Measurements from ENCODE around the gene USF2. TPM values are rescaled to one million over a fixed set of nuclear protein-coding genes. Genes with fewer than 3 reads are reported as not detected.

The USF2 gene
- total and polyA plus RNA-seq, 2 of the 4 experiments (the other 2 are of a cell fraction), result 21.3 to 65.6 TPM

DNA sequence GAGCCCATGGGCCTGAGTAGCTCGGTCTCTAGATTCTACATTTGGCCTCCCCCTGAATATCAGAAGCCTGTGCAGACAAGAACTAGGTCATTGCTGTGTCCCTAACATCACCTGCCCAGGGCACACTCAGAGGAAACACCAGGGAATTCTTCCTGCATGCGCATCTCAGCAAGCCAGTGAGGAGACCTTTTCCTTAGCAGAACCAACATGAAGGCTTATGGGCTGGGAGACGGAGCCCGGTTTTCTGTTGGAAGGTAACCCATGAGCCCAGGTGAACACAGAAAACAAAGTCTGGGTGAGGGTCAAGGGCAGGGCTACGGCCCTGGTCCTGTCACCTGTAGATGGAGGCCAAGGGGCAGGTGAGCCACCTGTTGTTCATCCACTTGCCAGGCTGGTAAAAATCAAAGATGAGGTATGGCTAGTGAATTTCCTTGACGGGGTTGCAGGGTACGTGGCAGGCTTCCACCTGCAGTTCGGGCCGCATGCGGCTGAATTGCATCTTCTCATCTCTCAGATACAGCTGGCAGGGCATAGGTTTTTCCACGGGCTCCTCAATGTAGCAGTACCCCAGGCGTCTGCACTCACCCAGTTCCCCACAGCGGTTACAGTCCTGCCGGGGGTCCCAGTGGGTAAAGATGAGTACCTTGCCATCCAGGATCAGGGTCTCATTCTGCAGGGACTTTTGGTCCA, 36.7 kb upstream of the USF2 start:
- CTCF ChIA-PET, result no interaction called here
- intact Hi-C loops (cut with micrococcal nuclease), result no loop called here

More for the DNA sequence above, 36.7 kb upstream of the USF2 start:
- H2BK20ac ChIP-seq (ENCODE audit: low read depth, low read length), result no peak overlapping the region
- no peak overlapping the region for H2AFZ ChIP-seq (replicated peaks; ENCODE audit: low read length, poor library complexity)
- no peak overlapping the region for H3K4ac ChIP-seq (ENCODE audit: low read depth, low read length)
- no peaks in the 10 kb centered on the region for H3K36me3 ChIP-seq (ENCODE audit: control insufficient read depth, insufficient read depth, low read length)
- H3K56ac ChIP-seq (ENCODE audit: extremely low read depth, insufficient read depth, low read length), result no peak overlapping the region
- no peak overlapping the region for H3K27ac ChIP-seq (ENCODE audit: insufficient read depth, low read length)
- no peak overlapping the region for H3K14ac ChIP-seq (replicated peaks; ENCODE audit: low read depth, low read length)
- H4K91ac ChIP-seq (ENCODE audit: insufficient read depth, low read depth, low read length), result no peak overlapping the region
- in situ Hi-C loops (cut with MboI; ENCODE audit: low sequenced_read_pairs), result no loop called here
- H3K9me3 ChIP-seq (ENCODE audit: control insufficient read depth, insufficient read depth, low read length), result no peaks in the 10 kb centered on the region
- H3K18ac ChIP-seq (ENCODE audit: low read depth, low read length), result no peak overlapping the region
- no peaks in the 10 kb centered on the region for H3K4me1 ChIP-seq (ENCODE audit: control insufficient read depth, insufficient read depth, low read length)
- H3K9ac ChIP-seq (ENCODE audit: low read depth, low read length), result no peak overlapping the region
- no peaks in the 10 kb centered on the region for H3K9me1 ChIP-seq (ENCODE audit: insufficient read depth, low read length)
- H3K4me2 ChIP-seq (ENCODE audit: low read depth, low read length), result no peak overlapping the region
- no peaks in the 10 kb centered on the region for H4K20me1 ChIP-seq (ENCODE audit: insufficient read depth, low read length)
- no peak overlapping the region for H2BK120ac ChIP-seq (ENCODE audit: low read depth, low read length)
- no peaks in the 10 kb centered on the region for H3K79me1 ChIP-seq (ENCODE audit: low read depth in 1 of 2, low read length in 2 of 2)
- ATAC-seq (ENCODE audit: low read depth), result no peak
- 69% methylated on average over 6 of the region's 14 CpGs; no CpG with 5 or more reads in 1 of the 2 experiments for WGBS, 2 experiments (ENCODE audit: extremely low coverage in 2 of 2, insufficient read length in 1 of 2)
- H4K5ac ChIP-seq (ENCODE audit: low read depth, low read length), result no peak overlapping the region
- dilution Hi-C loops (cut with HindIII; ENCODE audit: low sequenced_read_pairs, unreplicated experiment), result no loop called here
- no peak for DNase-seq
- no peak overlapping the region for H2BK5ac ChIP-seq (ENCODE audit: low read depth, low read length, poor library complexity, severe bottlenecking)
- H3K27me3 ChIP-seq (ENCODE audit: control insufficient read depth, insufficient read depth, low read length), result no peaks in the 10 kb centered on the region; the same call in 1 of the 2 replicates
- H3K23ac ChIP-seq (ENCODE audit: low read depth, low read length), result no peak overlapping the region
- H2BK15ac ChIP-seq (ENCODE audit: low read depth, low read length), result no peak overlapping the region
- no peak overlapping the region for H4K8ac ChIP-seq (ENCODE audit: low read depth in 2 of 2, low read length in 2 of 2)
- POLR2A ChIA-PET (ENCODE audit: unreplicated experiment), result no interaction called here
- no peak overlapping the region for H2AK9ac ChIP-seq (replicated peaks; ENCODE audit: low read depth, low read length, poor library complexity)
- no peak for TF ChIP-seq BHLHE40 (IDR thresholded peaks at IDR 0.05; ENCODE audit: low read depth, low read length)
- TF ChIP-seq RCOR1 (IDR thresholded peaks at IDR 0.05; ENCODE audit: insufficient replicate concordance, low read length), result no peak
- no peak for TF ChIP-seq SMC3 (IDR thresholded peaks at IDR 0.05; ENCODE audit: low read depth, low read length)
- no peak for TF ChIP-seq MAFK (IDR thresholded peaks at IDR 0.05; ENCODE audit: low read depth, low read length)
- no peak for TF ChIP-seq RFX5 (IDR thresholded peaks at IDR 0.05; ENCODE audit: low read depth, low read length)
- TF ChIP-seq, protein P1, sequence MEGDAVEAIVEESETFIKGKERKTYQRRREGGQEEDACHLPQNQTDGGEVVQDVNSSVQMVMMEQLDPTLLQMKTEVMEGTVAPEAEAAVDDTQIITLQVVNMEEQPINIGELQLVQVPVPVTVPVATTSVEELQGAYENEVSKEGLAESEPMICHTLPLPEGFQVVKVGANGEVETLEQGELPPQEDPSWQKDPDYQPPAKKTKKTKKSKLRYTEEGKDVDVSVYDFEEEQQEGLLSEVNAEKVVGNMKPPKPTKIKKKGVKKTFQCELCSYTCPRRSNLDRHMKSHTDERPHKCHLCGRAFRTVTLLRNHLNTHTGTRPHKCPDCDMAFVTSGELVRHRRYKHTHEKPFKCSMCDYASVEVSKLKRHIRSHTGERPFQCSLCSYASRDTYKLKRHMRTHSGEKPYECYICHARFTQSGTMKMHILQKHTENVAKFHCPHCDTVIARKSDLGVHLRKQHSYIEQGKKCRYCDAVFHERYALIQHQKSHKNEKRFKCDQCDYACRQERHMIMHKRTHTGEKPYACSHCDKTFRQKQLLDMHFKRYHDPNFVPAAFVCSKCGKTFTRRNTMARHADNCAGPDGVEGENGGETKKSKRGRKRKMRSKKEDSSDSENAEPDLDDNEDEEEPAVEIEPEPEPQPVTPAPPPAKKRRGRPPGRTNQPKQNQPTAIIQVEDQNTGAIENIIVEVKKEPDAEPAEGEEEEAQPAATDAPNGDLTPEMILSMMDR (conservative IDR thresholded peaks at IDR 0.05; ENCODE audit: low read depth, low read length), result no peak
- no peak for TF ChIP-seq RAD21 (IDR thresholded peaks at IDR 0.05; ENCODE audit: low read length)
- no peak for TF ChIP-seq CHD1 (IDR thresholded peaks at IDR 0.05; ENCODE audit: low read depth, low read length)
- TF ChIP-seq, protein P2, sequence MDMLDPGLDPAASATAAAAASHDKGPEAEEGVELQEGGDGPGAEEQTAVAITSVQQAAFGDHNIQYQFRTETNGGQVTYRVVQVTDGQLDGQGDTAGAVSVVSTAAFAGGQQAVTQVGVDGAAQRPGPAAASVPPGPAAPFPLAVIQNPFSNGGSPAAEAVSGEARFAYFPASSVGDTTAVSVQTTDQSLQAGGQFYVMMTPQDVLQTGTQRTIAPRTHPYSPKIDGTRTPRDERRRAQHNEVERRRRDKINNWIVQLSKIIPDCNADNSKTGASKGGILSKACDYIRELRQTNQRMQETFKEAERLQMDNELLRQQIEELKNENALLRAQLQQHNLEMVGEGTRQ (IDR thresholded peaks at IDR 0.05; ENCODE audit: low read depth, low read length), result no peak
- TF ChIP-seq FOS (IDR thresholded peaks at IDR 0.05; ENCODE audit: low read depth, low read length), result no peak
- no peak for TF ChIP-seq MXI1 (IDR thresholded peaks at IDR 0.05; ENCODE audit: borderline replicate concordance, low read depth, low read length)
- TF ChIP-seq MAZ (IDR thresholded peaks at IDR 0.05; ENCODE audit: borderline replicate concordance, low read depth, low read length), result no peak
- TF ChIP-seq NFE2L2 (IDR thresholded peaks at IDR 0.05; ENCODE audit: low read depth, low read length), result no peak
- TF ChIP-seq CEBPB (IDR thresholded peaks at IDR 0.05; ENCODE audit: low read depth, low read length), result no peak
- H2AK5ac ChIP-seq (ENCODE audit: low read depth, low read length), result no peak overlapping the region
- no TSS peak for BruUV-seq (replicated peaks)
- no peak overlapping the region for H3K4me3 ChIP-seq (ENCODE audit: insufficient read depth, low read depth, low read length)

All from IMR-90 (cell line).